H9 (cell line): ENCODE data around the gene NOLC1. TPM values are rescaled to one million over a fixed set of nuclear protein-coding genes. Genes with fewer than 3 reads are reported as not detected.
A peak's percentile ranks its signal among the peaks of the same experiment; 100 is the strongest.

Experiments
- DNase-seq: peaks from one replicate; pipeline ENCODE4 v3.0.0-alpha.2; 2017
- H2AFZ ChIP-seq: one replicate; pipeline ENCODE4 v1.6.1; 2013; ENCODE audit warnings: mild to moderate bottlenecking, low read length, control low read depth, moderate library complexity
- H2AK5ac ChIP-seq: 2 replicates; pipeline ENCODE4 v1.6.1; 2013; ENCODE audit warnings: low read length, control low read depth, mixed read lengths; ENCODE audit not compliant: insufficient read length
- H2BK120ac ChIP-seq: one replicate; pipeline ENCODE4 v1.6.1; 2013; ENCODE audit warnings: low read depth, mild to moderate bottlenecking, low read length, control low read depth, inconsistent platforms; ENCODE audit not compliant: poor library complexity, severe bottlenecking
- H2BK12ac ChIP-seq: 2 replicates; pipeline ENCODE4 v1.6.1; 2013; ENCODE audit warnings: low read length, control low read depth, mixed read lengths, low read depth; ENCODE audit not compliant: insufficient read length
- H2BK15ac ChIP-seq: 2 replicates; pipeline ENCODE4 v1.6.1; 2013; ENCODE audit warnings: low read depth, low read length, control low read depth
- H2BK20ac ChIP-seq: one replicate; pipeline ENCODE4 v1.6.1; 2013; ENCODE audit warnings: low read depth, mild to moderate bottlenecking, low read length, control low read depth, inconsistent platforms; ENCODE audit not compliant: poor library complexity, severe bottlenecking
- H2BK5ac ChIP-seq: 2 replicates; pipeline ENCODE4 v1.6.1; 2013; ENCODE audit warnings: low read length, control low read depth, mixed read lengths; ENCODE audit not compliant: insufficient read length
- H3K14ac ChIP-seq: 2 replicates; pipeline ENCODE4 v1.6.1; 2013; ENCODE audit warnings: low read length, control low read depth; ENCODE audit not compliant: insufficient read depth
- H3K18ac ChIP-seq: 2 replicates; pipeline ENCODE4 v1.6.1; 2013; ENCODE audit warnings: low read depth, mild to moderate bottlenecking, mixed read lengths, low read length, control low read depth; ENCODE audit not compliant: insufficient read length
- H3K23ac ChIP-seq: 2 replicates; pipeline ENCODE4 v1.6.1; 2013; ENCODE audit warnings: low read length, control low read depth, mixed read lengths, low read depth; ENCODE audit not compliant: insufficient read length
- H3K23me2 ChIP-seq: 2 replicates; pipeline ENCODE4 v1.6.1; 2013; ENCODE audit warnings: low read depth, mild to moderate bottlenecking, mixed read lengths, low read length, control low read depth; ENCODE audit not compliant: insufficient read length, poor library complexity, severe bottlenecking
- H3K27ac ChIP-seq: 2 replicates; pipeline ENCODE4 v1.5.1; 2013; ENCODE audit warnings: low read length, control low read depth, mixed read lengths, low read depth; ENCODE audit not compliant: insufficient read length
- H3K27me3 ChIP-seq: 2 replicates; pipeline ENCODE4 v1.6.1; 2013; ENCODE audit warnings: low read length, control low read depth, inconsistent platforms; ENCODE audit not compliant: insufficient read depth
- H3K4ac ChIP-seq: 2 replicates; pipeline ENCODE4 v1.6.1; 2013; ENCODE audit warnings: low read depth, mild to moderate bottlenecking, control low read depth, inconsistent platforms, low read length, moderate library complexity
- H3K4me1 ChIP-seq: 2 replicates; pipeline ENCODE4 v1.6.1; 2013; ENCODE audit warnings: low read length, control low read depth, inconsistent platforms; ENCODE audit not compliant: insufficient read depth
- H3K4me2 ChIP-seq: 2 replicates; pipeline ENCODE4 v1.6.1; 2013; ENCODE audit warnings: low read length, control low read depth, mixed read lengths; ENCODE audit not compliant: insufficient read length, insufficient read depth
- H3K56ac ChIP-seq: 2 replicates; pipeline ENCODE4 v1.6.1; 2013; ENCODE audit warnings: low read depth, mild to moderate bottlenecking, mixed read lengths, low read length, control low read depth; ENCODE audit not compliant: insufficient read length
- H3K79me1 ChIP-seq: 2 replicates; pipeline ENCODE4 v1.6.1; 2013; ENCODE audit warnings: low read depth, mild to moderate bottlenecking, moderate library complexity, low read length, control low read depth, inconsistent platforms; ENCODE audit not compliant: insufficient read depth, poor library complexity, severe bottlenecking
- H3K79me2 ChIP-seq: 2 replicates; pipeline ENCODE4 v1.6.1; 2013; ENCODE audit warnings: low read length, control low read depth, inconsistent platforms; ENCODE audit not compliant: insufficient read depth
- H3K9ac ChIP-seq: 2 replicates; pipeline ENCODE4 v1.6.1; 2013; ENCODE audit warnings: low read length, control low read depth, mixed read lengths; ENCODE audit not compliant: insufficient read length; ENCODE audit errors: extremely low read depth
- H3K9me3 ChIP-seq: one replicate; pipeline ENCODE4 v1.6.1; 2013; ENCODE audit warnings: low read depth, low read length, inconsistent platforms; ENCODE audit not compliant: control insufficient read depth
- H3T11ph ChIP-seq: one replicate; pipeline ENCODE4 v1.6.1; 2013; ENCODE audit warnings: mild to moderate bottlenecking, low read length, control low read depth, inconsistent platforms
- H4K20me1 ChIP-seq: one replicate; pipeline ENCODE4 v1.6.1; 2013; ENCODE audit not compliant: control insufficient read depth, insufficient read length, insufficient read depth
- H4K5ac ChIP-seq: 2 replicates; pipeline ENCODE4 v1.6.1; 2013; ENCODE audit warnings: low read depth, mild to moderate bottlenecking, mixed read lengths, low read length, control low read depth; ENCODE audit not compliant: insufficient read length
- H4K8ac ChIP-seq: replicated peaks from 2 replicates; pipeline ENCODE4 v1.6.1; 2013; ENCODE audit warnings: low read length, control low read depth, mixed read lengths, low read depth; ENCODE audit not compliant: insufficient read length
- H4K91ac ChIP-seq: 2 replicates; pipeline ENCODE4 v1.6.1; 2013; ENCODE audit warnings: low read depth, mild to moderate bottlenecking, moderate library complexity, mixed read lengths, low read length, control low read depth; ENCODE audit not compliant: insufficient read length
- H3K27ac Mint-ChIP-seq, 3 experiments: 2 replicates in 2 of 3; 3 replicates in 1 of 3; pipeline ENCODE4 v1.8.0; 2020 to 2021; ENCODE audit warnings: mixed read lengths in 3 of 3, mild to moderate bottlenecking in 1 of 3, moderate library complexity in 1 of 3
- H3K27me3 Mint-ChIP-seq: 2 replicates; pipeline ENCODE4 v1.8.0; 2021; ENCODE audit warnings: low read depth, mild to moderate bottlenecking, moderate library complexity, mixed read lengths
- H3K36me3 Mint-ChIP-seq, 3 experiments: 2 replicates in 2 of 3; 3 replicates in 1 of 3; pipeline ENCODE4 v1.8.0; 2020 to 2021; ENCODE audit warnings: low read depth in 3 of 3, mixed read lengths in 3 of 3; ENCODE audit not compliant: insufficient read depth in 1 of 3
- H3K4me1 Mint-ChIP-seq, 2 experiments: 2 replicates each; pipeline ENCODE4 v1.8.0; 2020; ENCODE audit warnings: mixed read lengths in 2 of 2
- H3K4me3 Mint-ChIP-seq, 2 experiments: 2 replicates in 1 of 2; 3 replicates in 1 of 2; pipeline ENCODE4 v1.8.0; 2020 to 2021; ENCODE audit warnings: mild to moderate bottlenecking in 2 of 2, mixed read lengths in 2 of 2, moderate library complexity in 1 of 2
- H3K9me3 Mint-ChIP-seq, 2 experiments: 2 replicates in 1 of 2; 3 replicates in 1 of 2; pipeline ENCODE4 v1.8.0; 2020; ENCODE audit warnings: mild to moderate bottlenecking in 2 of 2, mixed read lengths in 2 of 2, moderate library complexity in 1 of 2
- CTCF ChIP-seq: fragments of 200-600 bp; sonication (generic); conservative IDR thresholded peaks from 3 replicates; pipeline ENCODE4 v1.8.0; 2021; ENCODE audit warnings: antibody characterized with exemption, mild to moderate bottlenecking
- WGBS: extraction: QIAGEN DNeasy Blood & Tissue Kit; methylation state at CpG from one replicate; pipeline ENCODE4 v1.1.7; 2013; ENCODE audit warnings: missing lambda C conversion rate, low lambda C conversion rate, mixed read lengths; ENCODE audit not compliant: insufficient read length; ENCODE audit errors: extremely low coverage; 5-methylcytosine and 5-hydroxymethylcytosine counted together
- total RNA-seq: library from RNA; stranded (reverse); gene quantifications from 2 replicates; pipeline ENCODE4 v1.2.1, GENCODE V29; 2021

NOLC1 gene
- total RNA-seq, 1 experiment from 2014 or later = 171 TPM

DNA sequence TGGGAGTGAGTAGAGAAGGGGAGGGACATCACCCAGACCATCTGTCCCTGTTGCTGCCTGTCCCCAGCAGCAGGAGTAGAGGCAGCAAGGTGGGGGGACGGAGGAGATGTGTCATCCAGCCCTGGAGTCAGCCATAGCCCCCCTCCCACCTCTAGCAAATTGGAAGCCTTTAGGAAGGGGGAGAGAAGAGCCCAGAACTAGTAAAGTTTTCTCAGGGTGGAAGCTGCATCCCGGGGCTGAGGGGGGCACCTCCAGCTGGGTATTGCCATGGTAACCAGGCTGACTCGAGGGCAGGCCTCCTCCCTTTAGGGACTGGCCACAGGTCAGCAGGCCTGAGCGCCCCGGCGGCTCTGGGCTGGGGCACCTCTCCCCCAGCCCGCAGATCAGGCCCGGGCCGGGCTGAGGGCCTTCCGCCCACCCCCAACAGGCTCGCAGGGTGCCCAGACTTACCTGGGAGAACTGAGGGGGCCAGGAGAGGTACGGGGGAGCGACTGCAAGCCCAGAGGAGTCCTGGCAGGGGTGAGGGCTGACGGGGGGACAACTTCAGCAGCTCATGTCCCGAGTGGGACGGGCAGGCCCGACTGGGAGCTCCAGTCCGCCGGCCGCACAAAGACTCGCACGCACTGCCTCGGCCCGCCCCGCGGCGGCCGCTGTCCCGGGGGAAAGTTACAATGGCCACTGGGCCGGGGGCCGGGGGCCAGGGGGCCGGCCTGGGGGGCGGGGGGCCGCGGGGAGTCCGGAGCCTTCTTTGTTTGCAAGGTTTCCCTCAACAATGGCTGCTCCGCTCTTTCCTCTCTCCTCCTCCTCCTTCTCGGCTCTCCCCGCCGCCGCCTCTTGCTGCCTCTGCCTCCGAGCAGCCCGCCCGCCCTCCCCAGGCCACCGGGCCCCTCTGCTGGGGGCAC is 38.0 kb upstream of the NOLC1 start:
- no peak overlapping the region for H2AFZ ChIP-seq
- DNase-seq = peak; percentile 38
- H3K18ac ChIP-seq = peak overlapping the region; percentile 46

More for the DNA sequence above, 38.0 kb upstream of the NOLC1 start:
- no peak overlapping the region for H2BK12ac ChIP-seq
- H3K14ac ChIP-seq = peak overlapping the region; percentile 91
- WGBS = no CpG with 5 or more reads among the region's 45 CpGs
- no peaks in the 10 kb centered on the region for H3K27me3 ChIP-seq
- TF ChIP-seq CTCF = no peak
- H4K5ac ChIP-seq = no peak overlapping the region
- H3K23ac ChIP-seq = no peak overlapping the region
- no peak overlapping the region for H2BK20ac ChIP-seq
- no peak overlapping the region for H3K4ac ChIP-seq
- H2BK15ac ChIP-seq = no peak overlapping the region
- no peak overlapping the region for H3T11ph ChIP-seq
- no peaks in the 10 kb centered on the region for H3K9me3 ChIP-seq
- peaks cover 14% of the 10 kb centered on the region for H3K23me2 ChIP-seq
- Mint-ChIP-seq H3K36me3 (peaks cover 22 to 30% (median 29%) of the 10 kb centered on the region in 3 experiments), H3K9me3 (no peaks in the 10 kb centered on the region), H3K27ac (peak overlapping the region; percentile 90 to 97 (median 94); a peak in 5 of 7 replicates), H3K4me1 (peaks cover 58 to 66% of the 10 kb centered on the region in 2 experiments), H3K4me3 (peak overlapping the region; percentile 85 to 91), H3K27me3 (no peaks in the 10 kb centered on the region)
- peaks cover 8% of the 10 kb centered on the region for H3K79me1 ChIP-seq
- no peak overlapping the region for H3K56ac ChIP-seq
- peak overlapping the region; percentile 82 for H3K4me2 ChIP-seq
- H3K4me1 ChIP-seq = peaks cover 19% of the 10 kb centered on the region
- H3K79me2 ChIP-seq = peaks cover 32% of the 10 kb centered on the region; the same call in 1 of the 2 replicates
- H2BK120ac ChIP-seq = no peak overlapping the region
- no peak overlapping the region for H3K27ac ChIP-seq
- peak overlapping the region; percentile 77 for H3K9ac ChIP-seq
- no peak overlapping the region for H4K91ac ChIP-seq
- peaks cover 3% of the 10 kb centered on the region for H4K20me1 ChIP-seq
- no peak overlapping the region for H2AK5ac ChIP-seq
- H2BK5ac ChIP-seq = no peak overlapping the region
- no peak overlapping the region for H4K8ac ChIP-seq
